Stimulated activated CD8-positive, alpha-beta memory T cell treated with anti-CD3 and anti-CD28 coated beads, Interleukin-12 subunit alpha, Interleukin-12 subunit beta, amount 100 ng/mL, for 24 hours (primary cell): Measurements from ENCODE around the gene GMNN.

Source experiments
- DNase-seq: peaks from one replicate; pipeline ENCODE4 v3.0.0-alpha.2; 2020; ENCODE audit errors: extremely low read depth

The GMNN gene

GRCh38 chr6:24807584-24807983 lies 32.8 kb downstream of the GMNN start:
- no peak for DNase-seq

DNA sequence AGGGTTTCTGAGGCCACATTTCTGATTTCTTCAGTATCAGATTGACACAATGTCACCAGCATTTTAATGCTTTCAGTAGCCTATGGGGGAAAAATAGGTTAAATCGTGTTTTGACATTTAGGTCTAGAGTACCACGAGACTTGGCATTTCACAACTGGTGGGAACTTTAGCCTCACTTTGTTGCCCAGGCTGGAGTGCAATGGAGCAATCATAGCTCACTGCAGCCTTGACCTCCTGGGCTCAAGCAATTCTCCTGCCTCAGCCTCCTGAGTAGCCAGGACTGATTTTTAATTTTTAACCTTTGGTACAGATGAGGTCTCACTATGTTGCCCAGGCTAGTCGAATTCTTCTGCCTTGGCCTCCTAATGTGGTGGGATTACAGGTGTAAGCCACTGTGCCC lies 35.0 kb downstream of the GMNN start:
- DNase-seq: no peak

- no peak for DNase-seq
Measured at GRCh38 chr6:24818346-24818745, 43.6 kb downstream of the GMNN start.

GRCh38 chr6:24821860-24822444 lies 47.2 kb downstream of the GMNN start:
- DNase-seq: no peak

DNA sequence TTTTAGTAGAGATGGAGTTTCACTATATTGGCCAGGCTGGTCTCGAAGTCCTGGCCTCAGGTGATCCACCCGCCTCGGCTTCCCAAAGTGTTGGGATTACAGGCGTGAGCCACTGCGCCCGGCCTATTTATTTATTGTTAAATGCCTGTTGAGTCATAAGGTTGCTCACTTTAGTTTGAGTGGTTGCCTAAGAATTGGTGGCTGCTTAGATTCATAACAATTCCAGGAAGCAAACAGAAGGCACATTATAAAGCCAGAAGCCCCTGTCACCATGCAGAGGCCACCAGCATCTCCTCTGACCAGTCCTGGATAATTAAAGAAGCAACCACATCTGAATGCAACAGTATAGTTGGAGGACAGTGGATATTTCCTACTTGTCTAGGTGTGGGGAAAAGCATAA lies 48.0 kb downstream of the GMNN start:
- no peak for DNase-seq

DNA sequence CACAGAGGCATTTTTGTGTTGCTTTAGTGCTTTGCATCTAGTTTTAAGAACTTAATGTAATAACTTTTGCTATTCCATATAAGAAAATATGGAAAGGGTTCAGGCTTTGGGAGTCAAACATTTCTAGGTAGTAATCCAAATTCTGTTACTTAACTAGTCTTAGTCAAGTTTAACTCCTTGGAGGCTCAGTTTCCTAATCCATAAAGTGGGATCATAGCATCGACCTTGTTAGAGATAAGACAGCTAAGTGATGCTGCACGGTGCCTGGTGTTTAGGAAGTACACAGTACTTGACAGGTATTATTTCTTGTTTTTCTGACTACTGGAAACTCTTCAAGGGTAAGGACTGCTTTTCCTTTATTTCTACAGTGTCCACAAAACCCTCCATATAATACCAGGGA lies 48.4 kb downstream of the GMNN start:
- no peak for DNase-seq

- no peak for DNase-seq
Measured at GRCh38 chr6:24824142-24824938, 49.6 kb downstream of the GMNN start.

- DNase-seq: no peak
Measured at GRCh38 chr6:24825130-24825630, 50.4 kb downstream of the GMNN start.

GRCh38 chr6:24827162-24827561 lies 52.4 kb downstream of the GMNN start:
- DNase-seq: no peak

DNA sequence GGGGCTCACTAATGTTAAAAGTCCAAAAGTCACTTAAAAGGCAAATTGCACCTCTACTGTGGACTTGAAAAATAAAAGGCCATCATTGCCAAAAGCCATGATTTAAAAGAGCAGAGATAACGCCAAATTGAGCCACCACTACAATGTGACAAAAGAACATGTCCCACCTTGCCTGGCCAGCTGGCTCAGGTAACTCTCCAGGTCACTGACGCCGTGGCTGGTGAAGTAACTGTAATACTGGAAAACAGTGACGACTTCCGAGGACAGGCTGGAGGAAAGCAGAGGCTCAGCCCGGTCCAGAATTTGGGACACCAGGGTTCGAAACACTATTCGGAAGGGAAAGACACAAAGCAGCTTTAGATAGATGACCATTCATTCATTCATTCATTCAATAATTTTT lies 53.2 kb downstream of the GMNN start:
- no peak for DNase-seq

DNA sequence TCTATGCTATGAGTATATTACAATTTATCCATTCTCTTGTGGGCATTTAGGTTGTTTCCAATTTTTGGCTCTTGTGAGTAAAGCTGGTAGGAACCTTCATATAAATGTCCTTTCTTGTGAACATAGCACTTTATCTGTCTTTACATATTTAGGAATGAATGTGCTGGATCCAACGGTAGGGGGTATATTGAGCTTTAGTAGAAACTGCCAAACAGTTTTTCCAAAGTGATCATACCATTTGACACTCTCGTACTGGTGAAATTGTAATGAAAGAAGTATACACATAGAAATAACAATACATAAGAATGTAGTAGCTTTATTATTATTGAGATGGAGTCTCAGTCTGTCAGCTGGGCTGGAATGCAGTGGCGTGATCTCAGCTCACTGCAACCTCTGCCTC lies 54.9 kb downstream of the GMNN start:
- no peak for DNase-seq

- DNase-seq: no peak
Measured at GRCh38 chr6:24831771-24832716, 57.3 kb downstream of the GMNN start.

GRCh38 chr6:24832794-24833193 lies 58.1 kb downstream of the GMNN start:
- DNase-seq: no peak

GRCh38 chr6:24833711-24834386 lies 59.1 kb downstream of the GMNN start:
- no peak for DNase-seq
